Measurements from ENCODE around the gene NEDD4. TPM values are rescaled to one million over a fixed set of nuclear protein-coding genes. Genes with fewer than 3 reads are reported as not detected.
"Not testable (repeated sequence)": the region's sequence is repeated elsewhere in the genome, so short reads cannot be mapped to it uniquely, and the experiment has no call there.

Gene NEDD4
- total and polyA plus RNA-seq, 5 donors: 2.6 to 11.6 (median 8.8) TPM

DNA sequence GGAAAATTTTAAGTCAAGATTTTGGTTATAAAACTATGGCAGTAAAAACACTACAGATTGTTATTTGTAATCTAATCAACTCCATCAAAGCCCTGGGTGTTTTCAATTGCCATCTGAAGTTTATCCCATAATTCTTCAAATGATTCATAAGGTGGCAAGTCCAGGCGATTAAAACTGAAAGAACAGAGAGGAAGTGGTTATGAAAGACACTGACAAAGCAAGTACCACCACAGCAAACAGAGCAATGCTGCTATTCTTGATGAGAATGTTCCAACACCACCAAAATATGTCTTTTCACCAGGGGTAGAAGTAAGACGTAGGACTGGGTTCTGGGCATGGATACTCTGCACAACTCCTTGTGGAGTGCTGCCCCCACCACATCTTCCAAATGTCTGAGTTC is 163.6 kb downstream of the NEDD4 start:
- DNase-seq (no peak), ATAC-seq (no peak)
- H3K4me1 ChIP-seq (ENCODE audit: control insufficient read depth, insufficient read depth, low read length): no peaks in the 10 kb centered on the region
- 78% methylated on average over 2 of the region's 2 CpGs for WGBS
- H3K27ac ChIP-seq (ENCODE audit: low read length): no peak overlapping the region
- no peaks in the 10 kb centered on the region for H3K27me3 ChIP-seq (ENCODE audit: control insufficient read depth, insufficient read depth)
- no peaks in the 10 kb centered on the region for H3K9me3 ChIP-seq (ENCODE audit: control insufficient read depth, low read length)
- intact Hi-C loops (cut with DNase I): no loop called here
- no peak overlapping the region for H3K4me3 ChIP-seq (ENCODE audit: low read length)

DNA sequence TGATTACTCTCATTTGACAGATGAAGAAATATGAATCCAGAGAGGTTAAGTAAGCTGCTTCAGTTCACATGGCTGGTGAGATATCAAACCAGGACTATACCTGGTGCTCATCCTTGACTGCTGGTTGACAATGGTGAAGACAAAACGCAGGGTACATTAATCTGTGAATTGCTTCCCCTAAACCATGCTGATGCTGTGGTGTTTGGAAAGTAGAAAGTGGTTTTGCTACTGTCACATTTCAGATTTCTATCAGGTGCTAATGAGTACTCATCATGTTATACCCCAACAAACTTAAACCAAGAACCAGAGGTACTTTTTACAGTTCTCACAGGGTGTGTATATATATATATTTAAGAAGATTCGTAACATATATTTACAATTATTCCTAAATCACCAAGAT is 165.5 kb downstream of the NEDD4 start:
- intact Hi-C loops (cut with DNase I): no loop called here
- 95% methylated on average over 2 of the region's 2 CpGs for WGBS

GRCh38 chr15:55827204-55827603 is 166.2 kb downstream of the NEDD4 start:
- intact Hi-C loops (cut with DNase I): no loop called here
- no peak for DNase-seq
- Histone ChIP-seq H3K4me1 (ENCODE audit: control insufficient read depth, insufficient read depth, low read length) (peaks cover 3% of the 10 kb centered on the region), H3K9me3 (ENCODE audit: control insufficient read depth, low read length) (no peaks in the 10 kb centered on the region), H3K4me3 (ENCODE audit: low read length) (no peak overlapping the region), H3K27ac (ENCODE audit: low read length) (no peak overlapping the region), H3K27me3 (ENCODE audit: control insufficient read depth, insufficient read depth) (no peaks in the 10 kb centered on the region)
- 68% methylated on average over 2 of the region's 2 CpGs for WGBS
- no peak for ATAC-seq

More for the DNA sequence above, 165.5 kb downstream of the NEDD4 start:
- ATAC-seq: no peak
- no peak overlapping the region for H3K4me3 ChIP-seq (ENCODE audit: low read length)
- H3K4me1 ChIP-seq (ENCODE audit: control insufficient read depth, insufficient read depth, low read length): peaks cover 3% of the 10 kb centered on the region
- H3K9me3 ChIP-seq (ENCODE audit: control insufficient read depth, low read length): no peaks in the 10 kb centered on the region
- no peak for DNase-seq
- H3K27ac ChIP-seq (ENCODE audit: low read length): no peak overlapping the region
- H3K27me3 ChIP-seq (ENCODE audit: control insufficient read depth, insufficient read depth): no peaks in the 10 kb centered on the region

- intact Hi-C loops (cut with DNase I): no loop called here
- Histone ChIP-seq H3K27me3 (ENCODE audit: control insufficient read depth, insufficient read depth) (no peaks in the 10 kb centered on the region), H3K27ac (ENCODE audit: low read length) (no peak overlapping the region), H3K4me1 (ENCODE audit: control insufficient read depth, insufficient read depth, low read length) (peaks cover 3% of the 10 kb centered on the region), H3K9me3 (ENCODE audit: control insufficient read depth, low read length) (no peaks in the 10 kb centered on the region), H3K4me3 (ENCODE audit: low read length) (no peak overlapping the region)
- WGBS: 90% methylated on average over 4 of the region's 4 CpGs
- ATAC-seq (no peak), DNase-seq (no peak)
Measured at GRCh38 chr15:55824857-55825613, 168.4 kb downstream of the NEDD4 start.

GRCh38 chr15:55823699-55824340 is 169.6 kb downstream of the NEDD4 start:
- no peak overlapping the region for H3K4me3 ChIP-seq (ENCODE audit: low read length)
- intact Hi-C loops (cut with DNase I): no loop called here
- DNase-seq: no peak
- no peaks in the 10 kb centered on the region for H3K9me3 ChIP-seq (ENCODE audit: control insufficient read depth, low read length)
- H3K4me1 ChIP-seq (ENCODE audit: control insufficient read depth, insufficient read depth, low read length): peaks cover 3% of the 10 kb centered on the region
- H3K27ac ChIP-seq (ENCODE audit: low read length): no peak overlapping the region
- 44% methylated on average over 3 of the region's 3 CpGs for WGBS
- ATAC-seq: peak; percentile 46 to 76
- no peaks in the 10 kb centered on the region for H3K27me3 ChIP-seq (ENCODE audit: control insufficient read depth, insufficient read depth)

GRCh38 chr15:55823191-55823670 is 170.2 kb downstream of the NEDD4 start:
- H3K4me3 ChIP-seq (ENCODE audit: low read length): no peak overlapping the region
- peak; percentile 59 to 65 for ATAC-seq
- intact Hi-C loops (cut with DNase I): no loop called here
- H3K4me1 ChIP-seq (ENCODE audit: control insufficient read depth, insufficient read depth, low read length): peaks cover 3% of the 10 kb centered on the region
- H3K9me3 ChIP-seq (ENCODE audit: control insufficient read depth, low read length): no peaks in the 10 kb centered on the region
- no peak for DNase-seq
- H3K27me3 ChIP-seq (ENCODE audit: control insufficient read depth, insufficient read depth): no peaks in the 10 kb centered on the region
- no peak overlapping the region for H3K27ac ChIP-seq (ENCODE audit: low read length)
- 18% methylated on average over 3 of the region's 3 CpGs for WGBS

DNA sequence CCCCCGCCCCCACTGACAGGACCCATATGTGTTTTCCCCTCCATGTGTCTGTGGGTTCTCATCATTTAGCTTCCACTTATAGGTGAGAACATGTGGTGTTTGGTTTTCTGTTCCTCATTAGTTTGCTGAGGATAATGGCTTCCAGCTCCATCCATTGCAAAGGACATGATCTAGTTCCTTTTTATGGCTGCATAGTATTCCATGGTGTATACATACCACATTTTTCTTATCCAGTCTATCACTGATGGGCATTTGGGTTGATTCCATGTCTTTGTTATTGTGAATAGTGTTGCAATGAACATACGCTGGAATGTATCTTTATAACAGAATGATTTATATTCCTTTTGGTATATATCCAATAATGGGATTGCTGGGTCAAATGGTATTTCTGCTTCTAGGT is 171.7 kb downstream of the NEDD4 start:
- intact Hi-C loops (cut with DNase I); H3K4me1 ChIP-seq (ENCODE audit: control insufficient read depth, insufficient read depth, low read length): not testable (repeated sequence)

GRCh38 chr15:55820043-55820442 is 173.4 kb downstream of the NEDD4 start:
- WGBS: 72% methylated on average over 5 of the region's 5 CpGs
- Histone ChIP-seq H3K9me3 (ENCODE audit: control insufficient read depth, low read length) (no peaks in the 10 kb centered on the region), H3K4me1 (ENCODE audit: control insufficient read depth, insufficient read depth, low read length) (peaks cover 3% of the 10 kb centered on the region), H3K27me3 (ENCODE audit: control insufficient read depth, insufficient read depth) (no peaks in the 10 kb centered on the region), H3K27ac (ENCODE audit: low read length) (no peak overlapping the region), H3K4me3 (ENCODE audit: low read length) (no peak overlapping the region)
- intact Hi-C loops (cut with DNase I): no loop called here
- DNase-seq (no peak), ATAC-seq (no peak)

More for the DNA sequence above, 171.7 kb downstream of the NEDD4 start:
- H3K4me3 ChIP-seq (ENCODE audit: low read length); H3K9me3 ChIP-seq (ENCODE audit: control insufficient read depth, low read length); DNase-seq; ATAC-seq; H3K27ac ChIP-seq (ENCODE audit: low read length); H3K27me3 ChIP-seq (ENCODE audit: control insufficient read depth, insufficient read depth): not testable (repeated sequence)
- WGBS: 96% methylated on average over 2 of the region's 2 CpGs

GRCh38 chr15:55819397-55820034 is 173.9 kb downstream of the NEDD4 start:
- Histone ChIP-seq H3K27ac (ENCODE audit: low read length) (no peak overlapping the region), H3K4me3 (ENCODE audit: low read length) (no peak overlapping the region), H3K27me3 (ENCODE audit: control insufficient read depth, insufficient read depth) (no peaks in the 10 kb centered on the region), H3K9me3 (ENCODE audit: control insufficient read depth, low read length) (no peaks in the 10 kb centered on the region), H3K4me1 (ENCODE audit: control insufficient read depth, insufficient read depth, low read length) (peaks cover 3% of the 10 kb centered on the region)
- DNase-seq: no peak
- WGBS: 75% methylated on average over 10 of the region's 10 CpGs
- ATAC-seq: no peak
- intact Hi-C loops (cut with DNase I): no loop called here

- ATAC-seq (no peak), DNase-seq (no peak)
- intact Hi-C loops (cut with DNase I): no loop called here
- Histone ChIP-seq H3K4me3 (ENCODE audit: low read length) (no peak overlapping the region), H3K4me1 (ENCODE audit: control insufficient read depth, insufficient read depth, low read length) (no peaks in the 10 kb centered on the region), H3K27me3 (ENCODE audit: control insufficient read depth, insufficient read depth) (no peaks in the 10 kb centered on the region), H3K27ac (ENCODE audit: low read length) (no peak overlapping the region), H3K9me3 (ENCODE audit: control insufficient read depth, low read length) (no peaks in the 10 kb centered on the region)
Measured at GRCh38 chr15:55816017-55816416, 177.4 kb downstream of the NEDD4 start.
